GM15510 (cell line): ENCODE data around the gene LRRK1.

ENCODE experiments used
- POLR2A ChIP-seq: IDR thresholded peaks from 3 replicates; pipeline ENCODE4 v1.6.1; 2011; ENCODE audit warnings: borderline replicate concordance; ENCODE audit not compliant: insufficient read length; ENCODE audit errors: extremely low read depth

Gene LRRK1

GRCh38 chr15:100887211-100887913 lies 31.8 kb upstream of the LRRK1 start:
- no peak for TF ChIP-seq POLR2A

DNA sequence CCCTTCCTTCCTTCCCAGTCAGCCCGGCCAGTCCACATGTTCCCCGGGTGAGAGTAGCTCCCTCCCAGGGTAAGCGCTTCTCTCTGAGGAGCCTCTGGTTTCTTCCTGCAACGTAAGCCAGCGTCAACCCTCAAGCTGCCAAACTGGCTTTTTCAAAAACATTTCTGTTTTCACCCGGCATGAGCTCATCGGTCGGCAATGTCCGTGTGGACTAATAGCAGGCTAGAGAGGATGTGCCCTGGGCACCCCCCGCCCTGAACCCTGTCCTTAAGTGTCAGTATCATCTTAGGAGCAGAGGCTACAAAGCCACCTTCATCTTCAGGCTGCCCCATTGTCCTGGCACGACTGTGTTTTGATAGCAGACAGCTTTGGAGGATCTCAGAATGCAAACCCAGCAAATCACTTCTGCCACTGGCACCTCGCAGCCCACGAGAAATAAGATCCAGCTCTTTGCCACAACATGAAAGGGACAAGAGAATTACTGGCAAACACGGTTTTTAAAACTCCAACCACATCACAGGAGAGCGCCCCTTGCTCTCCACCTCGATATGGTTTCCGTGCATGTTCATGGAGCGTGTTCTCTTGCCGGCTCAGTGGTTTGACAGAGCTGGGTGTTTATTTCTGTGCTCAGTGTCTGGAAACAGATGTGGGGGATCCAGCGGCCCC lies 29.6 kb upstream of the LRRK1 start:
- no peak for TF ChIP-seq POLR2A

DNA sequence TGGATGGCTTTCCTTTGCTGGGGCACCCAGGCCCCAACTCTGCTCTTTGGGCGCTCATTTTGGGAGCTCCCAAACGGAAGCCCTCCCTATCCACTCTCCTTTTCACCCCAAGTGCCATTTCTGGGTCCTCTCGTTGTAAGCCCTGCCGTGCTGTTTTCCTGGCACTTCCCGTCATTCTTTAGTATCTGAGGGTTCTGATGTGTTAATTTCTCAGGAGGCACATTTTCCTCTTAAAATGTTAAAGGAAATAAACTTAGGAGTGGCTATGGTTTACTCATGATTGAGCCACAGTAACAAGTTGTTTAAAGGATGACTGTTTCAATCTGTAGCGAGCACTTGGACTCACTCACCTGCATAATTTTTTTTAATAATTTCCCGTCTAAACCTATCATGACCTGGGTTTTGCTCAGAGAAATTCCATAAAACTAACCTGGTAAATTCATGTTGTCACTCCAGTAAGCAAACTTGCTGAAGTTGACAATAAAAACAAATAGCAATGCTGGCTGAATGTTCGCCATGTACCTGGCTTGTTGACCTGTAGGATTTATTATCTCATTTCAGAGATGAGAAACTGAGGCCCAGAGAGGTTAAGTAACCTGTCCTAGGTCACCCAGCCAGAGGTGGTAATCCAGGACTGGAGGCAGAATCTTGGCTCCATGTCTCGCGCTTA lies 29.0 kb upstream of the LRRK1 start:
- no peak for TF ChIP-seq POLR2A

- no peak for TF ChIP-seq POLR2A
Observed at GRCh38 chr15:100890850-100891249, 28.3 kb upstream of the LRRK1 start.

- TF ChIP-seq POLR2A, result no peak
Observed at GRCh38 chr15:100891307-100892012, 27.7 kb upstream of the LRRK1 start.

GRCh38 chr15:100892013-100892355 lies 27.2 kb upstream of the LRRK1 start:
- TF ChIP-seq POLR2A, result no peak

DNA sequence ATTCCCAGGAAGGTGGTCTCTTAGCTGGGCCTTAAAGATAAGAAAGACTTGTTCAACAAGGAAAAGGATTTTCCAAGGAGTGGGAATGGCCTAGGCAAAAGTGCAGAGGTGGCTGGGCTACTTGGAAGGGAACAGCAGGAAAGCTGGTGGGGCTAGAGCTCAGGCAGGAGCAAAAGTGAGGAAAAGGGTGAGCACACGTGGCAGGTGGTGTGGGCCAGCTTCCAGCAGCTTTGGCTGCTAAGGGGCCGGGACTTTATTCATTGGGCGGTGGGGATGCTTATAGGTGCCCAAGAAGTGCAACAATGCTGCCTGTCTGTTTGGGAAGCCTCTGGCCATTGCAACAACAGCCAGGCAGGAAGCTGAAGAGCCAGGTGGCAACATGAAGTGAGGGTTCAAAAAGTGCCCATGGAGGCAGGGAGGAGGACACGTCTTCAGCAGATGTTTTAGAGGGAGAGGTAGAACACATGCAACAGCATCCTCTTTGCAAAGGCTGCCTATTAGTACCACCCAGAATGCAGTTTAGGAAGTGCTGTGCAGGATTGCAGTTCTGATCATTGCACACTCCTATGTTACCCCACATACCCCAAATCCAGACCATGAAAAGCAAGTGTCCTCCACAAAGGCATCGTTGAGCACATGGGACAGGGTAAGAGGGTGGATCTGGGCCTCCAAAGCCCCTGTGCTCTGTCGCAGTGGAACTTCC lies 25.7 kb upstream of the LRRK1 start:
- no peak for TF ChIP-seq POLR2A

DNA sequence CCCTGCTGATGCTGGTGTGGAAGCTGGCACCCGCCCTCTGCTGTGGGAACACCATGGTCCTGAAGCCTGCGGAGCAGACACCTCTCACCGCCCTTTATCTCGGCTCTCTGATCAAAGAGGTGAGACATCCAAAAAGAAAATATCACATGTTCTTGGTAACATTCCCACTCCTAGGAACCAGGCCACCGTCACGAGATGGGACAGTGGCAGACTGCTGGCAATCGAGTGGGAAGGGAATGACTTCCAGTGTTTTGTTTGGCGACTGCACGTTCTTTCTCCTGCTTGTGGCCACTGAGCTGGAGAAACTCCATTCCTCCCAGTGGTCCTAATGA lies 25.2 kb upstream of the LRRK1 start:
- no peak for TF ChIP-seq POLR2A

DNA sequence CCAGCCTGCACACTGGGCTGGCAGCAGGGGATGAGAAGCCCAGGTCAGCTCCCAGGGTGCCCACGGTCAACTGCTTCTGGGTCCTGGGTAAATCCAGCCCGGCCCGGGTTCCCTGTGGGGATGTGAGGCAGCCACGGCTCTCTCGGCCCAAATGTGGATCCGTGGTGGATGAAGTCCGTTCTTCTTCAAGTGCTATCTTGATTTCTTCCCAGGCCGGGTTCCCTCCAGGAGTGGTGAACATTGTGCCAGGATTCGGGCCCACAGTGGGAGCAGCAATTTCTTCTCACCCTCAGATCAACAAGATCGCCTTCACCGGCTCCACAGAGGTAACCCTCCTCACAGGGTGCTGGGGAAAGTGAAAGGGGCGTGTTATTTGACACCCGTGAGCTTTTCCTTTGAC lies 23.4 kb upstream of the LRRK1 start:
- no peak for TF ChIP-seq POLR2A

- TF ChIP-seq POLR2A, result no peak
Observed at GRCh38 chr15:100897221-100898151, 21.7 kb upstream of the LRRK1 start.

DNA sequence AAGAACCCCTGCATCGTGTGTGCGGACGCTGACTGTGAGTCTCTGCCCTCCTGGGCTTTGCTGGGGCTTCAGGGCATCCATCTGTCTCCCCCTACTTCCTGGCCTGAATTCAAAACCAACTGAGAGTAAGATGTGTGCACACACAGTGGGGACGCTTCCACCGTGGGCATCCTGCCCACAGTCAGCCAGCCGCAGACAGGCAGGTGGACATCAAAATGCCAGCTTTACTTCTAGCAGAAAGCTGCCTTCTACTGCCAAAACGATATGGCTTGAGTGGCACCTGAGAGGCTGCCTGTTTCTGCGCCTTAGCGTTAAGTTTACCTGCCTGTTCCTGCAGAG lies 21.0 kb upstream of the LRRK1 start:
- TF ChIP-seq POLR2A, result no peak

GRCh38 chr15:100898661-100899462 lies 20.3 kb upstream of the LRRK1 start:
- TF ChIP-seq POLR2A, result no peak

DNA sequence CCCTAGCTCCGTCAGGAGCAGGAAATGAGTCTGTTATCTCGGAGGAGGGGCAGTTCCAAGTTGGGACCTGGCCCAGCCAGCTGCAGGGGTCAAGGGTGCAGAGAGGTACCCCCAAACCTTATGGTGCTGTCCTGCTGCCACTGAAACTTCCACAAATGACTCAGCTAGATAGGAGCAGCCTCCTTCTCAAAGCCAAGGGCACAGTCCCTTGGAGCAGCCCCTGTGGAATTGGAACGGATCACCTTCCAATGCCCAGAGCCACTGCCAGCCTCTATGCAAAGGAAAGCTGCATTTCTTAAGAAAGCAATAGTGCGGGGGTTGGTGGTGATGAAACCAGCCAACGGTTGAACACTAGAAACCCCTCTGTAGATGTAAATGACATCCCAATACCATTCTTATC lies 19.6 kb upstream of the LRRK1 start:
- no peak for TF ChIP-seq POLR2A
